ENCODE data around the gene RNF187. TPM values are rescaled to one million over a fixed set of nuclear protein-coding genes. Genes with fewer than 3 reads are reported as not detected.

RNF187 gene
- total RNA-seq, 1 donor from 2014 or later: 31.1 TPM

GRCh38 chr1:228515200-228515834, 28.1 kb downstream of the RNF187 start:
- TF ChIP-seq CTCF (conservative IDR thresholded peaks at IDR 0.05; ENCODE audit: low read depth, low read length): peak; percentile 77
- no peak overlapping the region for H3K4me3 ChIP-seq (ENCODE audit: low read depth, low read length)
- DNase-seq (ENCODE audit: low read depth): no peak

DNA sequence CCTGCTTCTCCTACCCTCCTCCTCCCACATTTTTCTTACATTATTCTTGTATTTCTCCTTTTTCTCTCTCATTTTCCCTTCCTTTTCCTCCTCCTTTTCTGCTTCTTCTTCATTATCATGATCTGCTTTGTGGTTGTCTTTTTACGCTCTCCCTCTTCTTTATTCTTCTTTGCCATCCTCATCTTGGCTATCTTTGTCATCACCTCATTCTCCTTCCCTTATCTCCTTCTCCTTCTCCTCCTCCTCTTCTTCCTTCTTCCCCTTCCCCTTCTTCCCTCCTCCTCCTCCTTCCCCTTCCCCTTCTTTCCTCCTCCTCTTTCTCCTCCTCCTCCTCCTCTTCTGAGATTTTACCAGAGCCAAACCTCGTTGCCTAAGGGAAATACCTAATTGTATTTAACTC, 30.5 kb downstream of the RNF187 start:
- DNase-seq (ENCODE audit: low read depth): no peak
- no peak overlapping the region for H3K4me3 ChIP-seq (ENCODE audit: low read depth, low read length)
- no peak for TF ChIP-seq CTCF (conservative IDR thresholded peaks at IDR 0.05; ENCODE audit: low read depth, low read length)

GRCh38 chr1:228527596-228527995, 40.4 kb downstream of the RNF187 start:
- DNase-seq (ENCODE audit: low read depth): no peak
- no peak overlapping the region for H3K4me3 ChIP-seq (ENCODE audit: low read depth, low read length)
- no peak for TF ChIP-seq CTCF (conservative IDR thresholded peaks at IDR 0.05; ENCODE audit: low read depth, low read length)

- TF ChIP-seq CTCF (conservative IDR thresholded peaks at IDR 0.05; ENCODE audit: low read depth, low read length): no peak
- DNase-seq (ENCODE audit: low read depth): no peak
- no peak overlapping the region for H3K4me3 ChIP-seq (ENCODE audit: low read depth, low read length)
Observed at GRCh38 chr1:228528612-228529011, 41.4 kb downstream of the RNF187 start.

DNA sequence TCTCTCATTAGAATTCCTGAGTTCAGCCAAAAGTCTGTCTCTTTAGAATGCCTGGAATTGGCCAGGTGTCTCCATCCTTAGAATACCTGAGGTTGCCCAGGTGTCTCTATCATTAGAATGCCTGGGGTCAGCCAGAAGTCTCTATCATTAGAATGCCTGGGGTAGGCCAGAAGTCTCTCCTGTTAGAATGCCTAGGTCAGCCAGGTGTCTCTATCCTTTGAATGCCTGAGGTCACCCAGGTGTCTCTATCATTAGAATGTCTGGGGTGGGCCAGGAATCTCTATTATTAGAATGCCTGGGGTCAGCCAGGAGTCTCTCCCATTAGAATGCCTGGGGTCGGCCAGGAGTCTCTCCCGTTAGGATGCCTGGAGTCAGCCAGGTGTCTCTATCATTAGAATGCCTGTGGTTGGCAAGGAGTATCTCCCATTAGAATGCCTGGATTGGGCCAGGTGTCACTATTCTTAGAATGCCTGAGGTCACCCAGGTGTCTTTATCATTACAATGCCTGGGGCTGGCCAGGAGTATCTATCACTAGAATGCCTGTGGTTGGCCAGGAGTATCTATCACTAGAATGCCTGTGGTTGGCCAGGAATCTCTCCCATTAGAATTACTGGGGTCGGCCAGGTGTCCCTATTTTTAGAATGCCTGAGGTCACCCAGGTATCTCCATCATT, 43.0 kb downstream of the RNF187 start:
- no peak for DNase-seq (ENCODE audit: low read depth)
- H3K4me3 ChIP-seq (ENCODE audit: low read depth, low read length): no peak overlapping the region
- no peak for TF ChIP-seq CTCF (conservative IDR thresholded peaks at IDR 0.05; ENCODE audit: low read depth, low read length)

GRCh38 chr1:228530951-228531731, 44.0 kb downstream of the RNF187 start:
- no peak for TF ChIP-seq CTCF (conservative IDR thresholded peaks at IDR 0.05; ENCODE audit: low read depth, low read length)
- DNase-seq (ENCODE audit: low read depth): no peak
- H3K4me3 ChIP-seq (ENCODE audit: low read depth, low read length): no peak overlapping the region

Measured in epithelial cell of proximal tubule (primary cell).